CD8-positive, alpha-beta memory T cell (primary cell): ENCODE results near the gene MANBA. TPM values are rescaled to one million over a fixed set of nuclear protein-coding genes. Genes with fewer than 3 reads are reported as not detected.

Experiments used
- CTCF ChIA-PET: fragments of 350-600 bp; sonication (Branson Sonifier 250); formaldehyde crosslinking; loops from one replicate; lab custom pipeline; 2021; ENCODE audit warnings: antibody characterized with exemption; lab: Charles Lee
- POLR2A ChIA-PET: fragments of 350-600 bp; sonication (Branson Sonifier 250); formaldehyde crosslinking; loops from one replicate; lab custom pipeline; 2021; ENCODE audit warnings: antibody characterized with exemption; lab: Charles Lee
- DNase-seq, 5 donors: peaks; one replicate each; pipeline versions ENCODE4 v3.0.0 to v3.0.0-alpha.2; 2020 to 2022; ENCODE audit warnings: mixed read lengths in 1 of 5
- H3K27ac ChIP-seq: one replicate; pipeline ENCODE4 v1.7.0; 2013; ENCODE audit warnings: low read depth, mild to moderate bottlenecking, low read length, moderate library complexity
- H3K27me3 ChIP-seq: 2 replicates; pipeline ENCODE4 v1.7.0; 2013; ENCODE audit warnings: low read length, mild to moderate bottlenecking; ENCODE audit not compliant: insufficient read depth, poor library complexity, severe bottlenecking
- H3K36me3 ChIP-seq: 2 replicates; pipeline ENCODE4 v1.7.0; 2013; ENCODE audit warnings: mild to moderate bottlenecking, low read length, moderate library complexity; ENCODE audit not compliant: insufficient read depth
- H3K4me1 ChIP-seq: 2 replicates; pipeline ENCODE4 v1.7.0; 2013; ENCODE audit warnings: mild to moderate bottlenecking, low read length, moderate library complexity; ENCODE audit not compliant: insufficient read depth
- H3K4me3 ChIP-seq: 2 replicates; pipeline ENCODE4 v1.7.0; 2013; ENCODE audit warnings: mild to moderate bottlenecking, low read length
- H3K9me3 ChIP-seq: 2 replicates; pipeline ENCODE4 v1.7.0; 2013; ENCODE audit warnings: mild to moderate bottlenecking, low read length
- H3K27ac Mint-ChIP-seq, 8 donors: one replicate each; pipeline ENCODE4 v1.8.0; 2020 to 2021; ENCODE audit warnings: mixed read lengths in 8 of 8, mild to moderate bottlenecking in 6 of 8, inconsistent platforms in 3 of 8, moderate library complexity in 3 of 8
- H3K27me3 Mint-ChIP-seq, 2 donors: one replicate each; pipeline ENCODE4 v1.8.0; 2020 to 2021; ENCODE audit warnings: mixed read lengths in 2 of 2, mild to moderate bottlenecking in 1 of 2, moderate library complexity in 1 of 2
- H3K36me3 Mint-ChIP-seq, 3 donors: one replicate each; pipeline ENCODE4 v1.8.0; 2020 to 2021; ENCODE audit warnings: mixed read lengths in 3 of 3, inconsistent platforms in 1 of 3, mild to moderate bottlenecking in 1 of 3
- H3K4me1 Mint-ChIP-seq, 3 donors: one replicate each; pipeline ENCODE4 v1.8.0; 2020 to 2021; ENCODE audit warnings: mixed read lengths in 3 of 3, inconsistent platforms in 1 of 3, mild to moderate bottlenecking in 1 of 3
- H3K4me3 Mint-ChIP-seq, 7 donors: one replicate each; pipeline ENCODE4 v1.8.0; 2020 to 2021; ENCODE audit warnings: mixed read lengths in 7 of 7, mild to moderate bottlenecking in 6 of 7, moderate library complexity in 4 of 7, inconsistent platforms in 2 of 7
- H3K9me3 Mint-ChIP-seq, 5 donors: one replicate each; pipeline ENCODE4 v1.8.0; 2020 to 2022; ENCODE audit warnings: mixed read lengths in 5 of 5, mild to moderate bottlenecking in 3 of 5, moderate library complexity in 2 of 5, inconsistent platforms in 1 of 5
- polyA plus RNA-seq: library from polyadenylated mRNA; unstranded; fragments of 300-500 nt; fragmentation: Illumina TruSeq; gene quantifications from one replicate; pipeline ENCODE4 v1.2.3, GENCODE V29; 2021
- total RNA-seq, 2 experiments: library from RNA; stranded (reverse); gene quantifications; one replicate each; pipeline ENCODE4 v1.2.3, GENCODE V29; 2021

Gene MANBA
- total and polyA plus RNA-seq, 3 experiments from 2014 or later = 9.1 to 16.5 (median 9.5) TPM

DNA sequence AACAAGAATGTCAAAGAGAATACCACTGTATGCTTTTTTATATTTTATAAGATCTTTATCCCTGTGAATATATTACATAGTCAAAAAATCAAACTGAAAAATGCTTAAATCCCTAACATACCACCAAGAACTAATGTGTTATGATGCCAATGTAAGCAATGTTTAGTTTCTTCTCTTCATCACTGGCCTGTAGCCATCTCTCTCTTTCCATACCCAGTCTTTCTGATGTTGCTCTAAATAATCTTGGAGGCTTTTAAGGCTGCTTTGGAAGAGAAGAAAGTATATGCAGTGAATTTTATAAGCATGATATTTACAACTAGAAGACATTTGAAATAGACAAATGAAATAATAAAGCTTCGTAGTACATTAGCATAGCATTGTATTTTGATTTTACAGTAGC lies 176.7 kb downstream of the MANBA start:
- Histone ChIP-seq H3K27ac (no peak overlapping the region), H3K27me3 (no peaks in the 10 kb centered on the region), H3K4me1 (peaks cover 44% of the 10 kb centered on the region), H3K36me3 (peaks cover 9% of the 10 kb centered on the region), H3K4me3 (no peak overlapping the region), H3K9me3 (no peaks in the 10 kb centered on the region)
- ChIA-PET POLR2A (no interaction called here), CTCF (no interaction called here)
- H3K4me1 Mint-ChIP-seq = peaks cover 52 to 75% (median 75%) of the 10 kb centered on the region in 3 donors
- H3K27me3 Mint-ChIP-seq = no peaks in the 10 kb centered on the region
- peak overlapping the region in 6 of 8 donors; percentile 27 to 85 (median 54) for H3K27ac Mint-ChIP-seq
- peaks cover 0 to 83% (median 28%) of the 10 kb centered on the region in 3 donors for H3K36me3 Mint-ChIP-seq
- H3K4me3 Mint-ChIP-seq = no peak overlapping the region
- no peak for DNase-seq
- no peaks in the 10 kb centered on the region for H3K9me3 Mint-ChIP-seq

Other genes with a start within 250 kb of the MANBA start
- 100 to 1,000 TPM; 436 to 452 TPM for gene UBE2D3, start 66.6 kb upstream of the MANBA start, total RNA-seq
- gene UBE2D3, start 66.6 kb upstream of the MANBA start, polyA plus RNA-seq = 466 TPM
- 10 to 100 TPM; 43.6 to 43.7 TPM for gene CISD2, start 108.0 kb upstream of the MANBA start, total RNA-seq
- gene CISD2, start 108.0 kb upstream of the MANBA start, polyA plus RNA-seq = 36.0 TPM